WTC11 (cell line): Measurements from ENCODE around the gene SUCLG2. TPM values are rescaled to one million over a fixed set of nuclear protein-coding genes. Genes with fewer than 3 reads are reported as not detected.

Experiments
- ATAC-seq: fragments of 200-7000 bp; cut with Tn5 transposase; 2 replicates; pipeline ENCODE4 v1.10.0; 2021; ENCODE audit warnings: mild to moderate bottlenecking, moderate library complexity
- CTCF ChIA-PET: fragments of 300-600 bp; sonication (Branson Sonifier 250); formaldehyde crosslinking; loops from one replicate; lab custom pipeline; 2021; ENCODE audit warnings: antibody characterized with exemption; lab: Charles Lee
- POLR2A ChIA-PET: fragments of 350-600 bp; sonication (Branson Sonifier 250); formaldehyde crosslinking; loops from one replicate; lab custom pipeline; 2021; ENCODE audit warnings: antibody characterized with exemption; lab: Charles Lee
- DNase-seq: peaks from one replicate; pipeline ENCODE4 v3.0.0; 2021; ENCODE audit warnings: low spot score
- H3K27ac Mint-ChIP-seq: 2 replicates; pipeline ENCODE4 v1.8.0; 2021; ENCODE audit warnings: mixed read lengths
- H3K27me3 Mint-ChIP-seq: 2 replicates; pipeline ENCODE4 v1.8.0; 2021; ENCODE audit warnings: low read depth, mild to moderate bottlenecking, moderate library complexity, mixed read lengths
- H3K36me3 Mint-ChIP-seq: 2 replicates; pipeline ENCODE4 v1.8.0; 2021; ENCODE audit warnings: mixed read lengths
- H3K4me1 Mint-ChIP-seq: 2 replicates; pipeline ENCODE4 v1.8.0; 2022; ENCODE audit warnings: mixed read lengths
- H3K4me3 Mint-ChIP-seq: 2 replicates; pipeline ENCODE4 v1.8.0; 2021; ENCODE audit warnings: mild to moderate bottlenecking, moderate library complexity, mixed read lengths
- H3K9me3 Mint-ChIP-seq: 2 replicates; pipeline ENCODE4 v1.8.0; 2021; ENCODE audit warnings: mixed read lengths
- ATF6 ChIP-seq: sonication (generic); formaldehyde crosslinking; IDR thresholded peaks from 2 replicates; pipeline ENCODE4 v1.8.1; 2023; ENCODE audit warnings: mild to moderate bottlenecking, missing genetic modification reagents
- CREM ChIP-seq: sonication (generic); formaldehyde crosslinking; IDR thresholded peaks from 2 replicates; pipeline ENCODE4 v1.8.1; 2022; ENCODE audit warnings: mild to moderate bottlenecking, missing genetic modification reagents, moderate library complexity
- GRHL2 ChIP-seq: fragments of 250-450 bp; sonication (Bioruptor Pico); IDR thresholded peaks from 2 replicates; pipeline ENCODE4 v1.8.0; 2022; ENCODE audit warnings: mild to moderate bottlenecking, moderate library complexity; ENCODE audit not compliant: insufficient replicate concordance, severe bottlenecking
- GTF2I ChIP-seq: fragments of 250-450 bp; sonication (Bioruptor Pico); conservative IDR thresholded peaks from 2 replicates; pipeline ENCODE4 v1.4.0; 2021; ENCODE audit warnings: mild to moderate bottlenecking
- JAZF1 ChIP-seq: fragments of 250-450 bp; sonication (Bioruptor Pico); IDR thresholded peaks from 2 replicates; pipeline ENCODE4 v1.9.0; 2021; ENCODE audit warnings: moderate library complexity, mild to moderate bottlenecking, inconsistent platforms
- MXD4 ChIP-seq: fragments of 250-450 bp; sonication (Bioruptor Pico); IDR thresholded peaks from 2 replicates; pipeline ENCODE4 v1.8.0; 2021; ENCODE audit warnings: mild to moderate bottlenecking, moderate library complexity, borderline replicate concordance
- MYBL2 ChIP-seq: sonication (generic); formaldehyde crosslinking; IDR thresholded peaks from 2 replicates; pipeline ENCODE4 v1.8.1; 2023; ENCODE audit warnings: mild to moderate bottlenecking, moderate library complexity, missing genetic modification reagents
- NFATC4 ChIP-seq: fragments of 250-450 bp; sonication (Bioruptor Pico); IDR thresholded peaks from 2 replicates; pipeline ENCODE4 v1.9.0; 2021; ENCODE audit warnings: mild to moderate bottlenecking
- NR3C1 ChIP-seq: sonication (generic); formaldehyde crosslinking; conservative IDR thresholded peaks from 2 replicates; pipeline ENCODE4 v1.8.1; 2023; ENCODE audit warnings: low read depth, mild to moderate bottlenecking, missing genetic modification reagents
- OVOL2 ChIP-seq: fragments of 250-450 bp; sonication (Bioruptor Pico); IDR thresholded peaks from 2 replicates; pipeline ENCODE4 v1.9.0; 2021; ENCODE audit warnings: mild to moderate bottlenecking, borderline replicate concordance
- PRDM15 ChIP-seq: sonication (generic); formaldehyde crosslinking; IDR thresholded peaks from 2 replicates; pipeline ENCODE4 v1.8.0; 2022; ENCODE audit warnings: missing genetic modification reagents
- SP1 ChIP-seq: sonication (generic); formaldehyde crosslinking; conservative IDR thresholded peaks from 2 replicates; pipeline ENCODE4 v1.8.1; 2022; ENCODE audit warnings: missing genetic modification reagents
- ZNF219 ChIP-seq: sonication (generic); formaldehyde crosslinking; IDR thresholded peaks from 2 replicates; pipeline ENCODE4 v1.8.0; 2023; ENCODE audit warnings: missing genetic modification reagents, mild to moderate bottlenecking, borderline replicate concordance
- ZNF317 ChIP-seq: sonication (generic); formaldehyde crosslinking; IDR thresholded peaks from 2 replicates; pipeline ENCODE4 v1.8.1; 2023; ENCODE audit warnings: low read depth, mild to moderate bottlenecking, moderate library complexity, missing genetic modification reagents, borderline replicate concordance
- total RNA-seq: library from RNA; stranded (reverse); gene quantifications from 3 replicates; pipeline ENCODE4 v1.2.3, GENCODE V29; 2021
- TF ChIP-seq, protein P1 (sequence below): sonication (generic); formaldehyde crosslinking; IDR thresholded peaks from 2 replicates; pipeline ENCODE4 v1.8.1; 2022; ENCODE audit warnings: mild to moderate bottlenecking, moderate library complexity, missing genetic modification reagents
- TF ChIP-seq, protein P2 (sequence below): sonication (generic); formaldehyde crosslinking; IDR thresholded peaks from 2 replicates; pipeline ENCODE4 v1.8.1; 2023; ENCODE audit warnings: mild to moderate bottlenecking, missing genetic modification reagents, borderline replicate concordance
- TF ChIP-seq, protein P3 (sequence below): sonication (generic); formaldehyde crosslinking; IDR thresholded peaks from 2 replicates; pipeline ENCODE4 v1.8.0; 2022; ENCODE audit warnings: mild to moderate bottlenecking, missing genetic modification reagents
- TF ChIP-seq, protein P4 (sequence below): fragments of 250-450 bp; sonication (Bioruptor Pico); IDR thresholded peaks from 2 replicates; pipeline ENCODE4 v1.9.0; 2021; ENCODE audit warnings: mild to moderate bottlenecking
- TF ChIP-seq, protein P5 (sequence below): sonication (generic); formaldehyde crosslinking; IDR thresholded peaks from 2 replicates; pipeline ENCODE4 v1.8.1; 2022; ENCODE audit warnings: missing genetic modification reagents, borderline replicate concordance
- TF ChIP-seq, protein P6 (sequence below): sonication (generic); formaldehyde crosslinking; IDR thresholded peaks from 2 replicates; pipeline ENCODE4 v1.8.1; 2023; ENCODE audit warnings: mild to moderate bottlenecking, missing genetic modification reagents

Gene SUCLG2
- total RNA-seq, 1 experiment from 2014 or later: 39.7 TPM

DNA sequence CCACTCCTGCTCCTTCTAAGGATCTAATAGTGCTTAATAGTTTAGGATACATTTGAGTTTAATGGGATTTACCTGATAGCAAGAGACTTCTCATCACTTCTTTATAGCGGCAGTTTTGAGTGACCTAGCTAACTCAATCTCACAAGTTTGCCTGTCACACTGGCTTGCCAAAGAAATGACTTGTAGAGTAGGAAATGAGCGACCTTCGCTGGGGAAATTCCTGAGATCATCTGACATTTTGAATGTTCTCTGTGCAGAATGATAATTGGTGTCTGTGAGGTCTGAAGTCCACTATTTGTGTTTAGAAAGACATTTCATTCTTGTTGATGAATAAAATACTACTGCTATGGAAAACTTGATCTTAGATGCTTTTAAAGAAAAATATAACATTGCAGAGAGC lies 30.3 kb downstream of the SUCLG2 start (continued):
- TF ChIP-seq PRDM15 (CRISPR knock-in tag) (no peak), JAZF1 (no peak)

GRCh38 chr3:67622652-67623051 lies 31.8 kb downstream of the SUCLG2 start:
- H3K4me1 Mint-ChIP-seq: peaks cover 10% of the 10 kb centered on the region
- ATAC-seq: no peak
- POLR2A ChIA-PET: no interaction called here
- H3K27ac Mint-ChIP-seq: no peak overlapping the region
- no peaks in the 10 kb centered on the region for H3K27me3 Mint-ChIP-seq
- DNase-seq: no peak
- H3K4me3 Mint-ChIP-seq: no peak overlapping the region
- H3K36me3 Mint-ChIP-seq: peaks cover 4% of the 10 kb centered on the region
- CTCF ChIA-PET: no interaction called here
- H3K9me3 Mint-ChIP-seq: peaks cover 4% of the 10 kb centered on the region
- TF ChIP-seq ATF6 (CRISPR knock-in tag) (no peak), OVOL2 (no peak), SP1 (CRISPR knock-in tag) (no peak), NFATC4 (no peak), MYBL2 (CRISPR knock-in tag) (no peak), GRHL2 (CRISPR knock-in tag) (no peak), NR3C1 (no peak), ZNF317 (no peak), JAZF1 (no peak), GTF2I (no peak), MXD4 (no peak), CREM (CRISPR knock-in tag) (no peak), ZNF219 (CRISPR knock-in tag) (no peak)
- TF ChIP-seq, protein P1, sequence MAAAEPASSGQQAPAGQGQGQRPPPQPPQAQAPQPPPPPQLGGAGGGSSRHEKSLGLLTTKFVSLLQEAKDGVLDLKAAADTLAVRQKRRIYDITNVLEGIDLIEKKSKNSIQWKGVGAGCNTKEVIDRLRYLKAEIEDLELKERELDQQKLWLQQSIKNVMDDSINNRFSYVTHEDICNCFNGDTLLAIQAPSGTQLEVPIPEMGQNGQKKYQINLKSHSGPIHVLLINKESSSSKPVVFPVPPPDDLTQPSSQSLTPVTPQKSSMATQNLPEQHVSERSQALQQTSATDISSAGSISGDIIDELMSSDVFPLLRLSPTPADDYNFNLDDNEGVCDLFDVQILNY: no peak
- TF ChIP-seq, protein P2, sequence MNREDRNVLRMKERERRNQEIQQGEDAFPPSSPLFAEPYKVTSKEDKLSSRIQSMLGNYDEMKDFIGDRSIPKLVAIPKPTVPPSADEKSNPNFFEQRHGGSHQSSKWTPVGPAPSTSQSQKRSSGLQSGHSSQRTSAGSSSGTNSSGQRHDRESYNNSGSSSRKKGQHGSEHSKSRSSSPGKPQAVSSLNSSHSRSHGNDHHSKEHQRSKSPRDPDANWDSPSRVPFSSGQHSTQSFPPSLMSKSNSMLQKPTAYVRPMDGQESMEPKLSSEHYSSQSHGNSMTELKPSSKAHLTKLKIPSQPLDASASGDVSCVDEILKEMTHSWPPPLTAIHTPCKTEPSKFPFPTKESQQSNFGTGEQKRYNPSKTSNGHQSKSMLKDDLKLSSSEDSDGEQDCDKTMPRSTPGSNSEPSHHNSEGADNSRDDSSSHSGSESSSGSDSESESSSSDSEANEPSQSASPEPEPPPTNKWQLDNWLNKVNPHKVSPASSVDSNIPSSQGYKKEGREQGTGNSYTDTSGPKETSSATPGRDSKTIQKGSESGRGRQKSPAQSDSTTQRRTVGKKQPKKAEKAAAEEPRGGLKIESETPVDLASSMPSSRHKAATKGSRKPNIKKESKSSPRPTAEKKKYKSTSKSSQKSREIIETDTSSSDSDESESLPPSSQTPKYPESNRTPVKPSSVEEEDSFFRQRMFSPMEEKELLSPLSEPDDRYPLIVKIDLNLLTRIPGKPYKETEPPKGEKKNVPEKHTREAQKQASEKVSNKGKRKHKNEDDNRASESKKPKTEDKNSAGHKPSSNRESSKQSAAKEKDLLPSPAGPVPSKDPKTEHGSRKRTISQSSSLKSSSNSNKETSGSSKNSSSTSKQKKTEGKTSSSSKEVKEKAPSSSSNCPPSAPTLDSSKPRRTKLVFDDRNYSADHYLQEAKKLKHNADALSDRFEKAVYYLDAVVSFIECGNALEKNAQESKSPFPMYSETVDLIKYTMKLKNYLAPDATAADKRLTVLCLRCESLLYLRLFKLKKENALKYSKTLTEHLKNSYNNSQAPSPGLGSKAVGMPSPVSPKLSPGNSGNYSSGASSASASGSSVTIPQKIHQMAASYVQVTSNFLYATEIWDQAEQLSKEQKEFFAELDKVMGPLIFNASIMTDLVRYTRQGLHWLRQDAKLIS (CRISPR knock-in tag): no peak
- TF ChIP-seq, protein P3, sequence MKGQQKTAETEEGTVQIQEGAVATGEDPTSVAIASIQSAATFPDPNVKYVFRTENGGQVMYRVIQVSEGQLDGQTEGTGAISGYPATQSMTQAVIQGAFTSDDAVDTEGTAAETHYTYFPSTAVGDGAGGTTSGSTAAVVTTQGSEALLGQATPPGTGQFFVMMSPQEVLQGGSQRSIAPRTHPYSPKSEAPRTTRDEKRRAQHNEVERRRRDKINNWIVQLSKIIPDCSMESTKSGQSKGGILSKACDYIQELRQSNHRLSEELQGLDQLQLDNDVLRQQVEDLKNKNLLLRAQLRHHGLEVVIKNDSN (CRISPR knock-in tag): no peak
- TF ChIP-seq, protein P4, sequence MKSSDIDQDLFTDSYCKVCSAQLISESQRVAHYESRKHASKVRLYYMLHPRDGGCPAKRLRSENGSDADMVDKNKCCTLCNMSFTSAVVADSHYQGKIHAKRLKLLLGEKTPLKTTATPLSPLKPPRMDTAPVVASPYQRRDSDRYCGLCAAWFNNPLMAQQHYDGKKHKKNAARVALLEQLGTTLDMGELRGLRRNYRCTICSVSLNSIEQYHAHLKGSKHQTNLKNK: no peak
- TF ChIP-seq, protein P5, sequence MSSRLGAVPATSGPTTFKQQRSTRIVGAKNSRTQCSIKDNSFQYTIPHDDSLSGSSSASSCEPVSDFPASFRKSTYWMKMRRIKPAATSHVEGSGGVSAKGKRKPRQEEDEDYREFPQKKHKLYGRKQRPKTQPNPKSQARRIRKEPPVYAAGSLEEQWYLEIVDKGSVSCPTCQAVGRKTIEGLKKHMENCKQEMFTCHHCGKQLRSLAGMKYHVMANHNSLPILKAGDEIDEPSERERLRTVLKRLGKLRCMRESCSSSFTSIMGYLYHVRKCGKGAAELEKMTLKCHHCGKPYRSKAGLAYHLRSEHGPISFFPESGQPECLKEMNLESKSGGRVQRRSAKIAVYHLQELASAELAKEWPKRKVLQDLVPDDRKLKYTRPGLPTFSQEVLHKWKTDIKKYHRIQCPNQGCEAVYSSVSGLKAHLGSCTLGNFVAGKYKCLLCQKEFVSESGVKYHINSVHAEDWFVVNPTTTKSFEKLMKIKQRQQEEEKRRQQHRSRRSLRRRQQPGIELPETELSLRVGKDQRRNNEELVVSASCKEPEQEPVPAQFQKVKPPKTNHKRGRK (CRISPR knock-in tag): no peak
- TF ChIP-seq, protein P6, sequence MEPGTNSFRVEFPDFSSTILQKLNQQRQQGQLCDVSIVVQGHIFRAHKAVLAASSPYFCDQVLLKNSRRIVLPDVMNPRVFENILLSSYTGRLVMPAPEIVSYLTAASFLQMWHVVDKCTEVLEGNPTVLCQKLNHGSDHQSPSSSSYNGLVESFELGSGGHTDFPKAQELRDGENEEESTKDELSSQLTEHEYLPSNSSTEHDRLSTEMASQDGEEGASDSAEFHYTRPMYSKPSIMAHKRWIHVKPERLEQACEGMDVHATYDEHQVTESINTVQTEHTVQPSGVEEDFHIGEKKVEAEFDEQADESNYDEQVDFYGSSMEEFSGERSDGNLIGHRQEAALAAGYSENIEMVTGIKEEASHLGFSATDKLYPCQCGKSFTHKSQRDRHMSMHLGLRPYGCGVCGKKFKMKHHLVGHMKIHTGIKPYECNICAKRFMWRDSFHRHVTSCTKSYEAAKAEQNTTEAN (CRISPR knock-in tag): no peak
